HG02588 (cell line): ENCODE data around the gene GTPBP6.
"Not testable (repeated sequence)": the region's sequence is repeated elsewhere in the genome, so short reads cannot be mapped to it uniquely, and the experiment has no call there.

Experiments used
- ATAC-seq: cut with Tn5 transposase; IDR thresholded peaks from one replicate; pipeline ENCODE4 v1.9.1; 2021; ENCODE audit warnings: mild to moderate bottlenecking, moderate library complexity; ENCODE audit not compliant: unreplicated experiment

GTPBP6 gene

GRCh38 chrX:351736-352135 is 33.1 kb upstream of the GTPBP6 start:
- no peak for ATAC-seq

DNA sequence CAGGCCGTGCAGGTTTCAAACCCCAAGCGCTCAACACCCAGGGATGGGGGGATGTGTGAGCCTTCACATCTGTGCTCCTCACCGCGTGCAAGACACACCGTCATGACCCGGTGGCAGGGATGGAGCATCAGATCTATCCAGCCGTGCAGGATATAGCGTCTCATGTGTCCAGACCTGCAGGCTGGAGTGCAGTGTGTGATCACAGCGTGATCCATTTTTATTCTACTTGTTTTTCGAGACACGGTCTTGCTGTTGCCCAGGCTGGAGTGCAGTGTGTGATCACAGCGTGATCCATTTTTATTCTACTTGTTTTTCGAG is 32.7 kb upstream of the GTPBP6 start:
- not testable (repeated sequence) for ATAC-seq

GRCh38 chrX:350534-351323 is 32.1 kb upstream of the GTPBP6 start:
- no peak for ATAC-seq

GRCh38 chrX:350148-350533 is 31.5 kb upstream of the GTPBP6 start:
- ATAC-seq, result no peak

- no peak for ATAC-seq
Observed at GRCh38 chrX:349702-350101, 31.1 kb upstream of the GTPBP6 start.

DNA sequence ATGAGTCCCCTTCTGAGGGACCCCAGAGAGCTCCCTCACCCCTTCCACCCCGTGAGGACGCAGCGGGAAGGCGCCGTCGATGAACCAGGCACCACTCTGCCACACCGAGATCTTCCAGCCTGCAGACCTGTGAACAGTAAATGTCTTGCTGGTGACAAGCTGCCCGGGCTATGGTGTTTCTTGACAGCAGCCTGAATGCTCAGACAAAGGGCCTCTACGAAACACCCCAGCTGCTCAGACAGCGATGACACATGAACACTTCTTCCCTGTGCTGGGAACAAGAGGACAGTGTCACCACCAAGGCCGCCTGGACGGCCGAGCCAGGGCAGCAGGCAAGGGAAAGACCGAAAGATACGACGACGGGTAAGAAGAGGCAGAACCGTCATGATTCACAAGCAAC is 30.6 kb upstream of the GTPBP6 start:
- no peak for ATAC-seq

DNA sequence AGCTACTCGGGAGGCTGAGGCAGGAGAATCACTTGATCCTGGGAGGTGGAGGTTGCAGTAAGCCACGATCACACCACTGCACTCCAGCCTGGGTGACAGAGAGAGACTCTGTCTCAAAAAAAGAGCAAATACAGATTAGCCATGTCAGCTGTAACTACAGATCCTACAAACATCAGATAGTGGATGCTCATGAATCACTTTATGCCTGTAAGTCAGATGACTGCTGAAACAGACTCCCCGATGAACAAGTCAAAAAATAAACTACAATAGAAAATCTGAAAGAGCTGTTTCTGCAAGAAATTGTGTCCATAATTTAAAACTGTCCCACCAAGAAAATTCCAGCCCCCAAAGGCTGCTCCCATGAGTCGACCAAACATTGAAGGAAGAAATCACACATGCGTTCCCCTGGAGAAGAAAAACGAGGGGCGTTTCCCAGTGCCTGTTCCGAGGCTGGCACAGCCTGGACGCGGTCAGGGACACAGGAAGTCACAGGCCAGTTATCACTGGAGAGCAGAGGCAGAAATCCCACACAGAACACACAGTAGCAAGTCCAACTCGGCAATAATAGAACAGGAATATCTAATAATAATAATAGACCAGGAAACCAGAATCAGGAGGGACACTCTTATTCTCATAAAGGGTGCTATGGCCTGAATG is 30.0 kb upstream of the GTPBP6 start:
- ATAC-seq, result no peak

DNA sequence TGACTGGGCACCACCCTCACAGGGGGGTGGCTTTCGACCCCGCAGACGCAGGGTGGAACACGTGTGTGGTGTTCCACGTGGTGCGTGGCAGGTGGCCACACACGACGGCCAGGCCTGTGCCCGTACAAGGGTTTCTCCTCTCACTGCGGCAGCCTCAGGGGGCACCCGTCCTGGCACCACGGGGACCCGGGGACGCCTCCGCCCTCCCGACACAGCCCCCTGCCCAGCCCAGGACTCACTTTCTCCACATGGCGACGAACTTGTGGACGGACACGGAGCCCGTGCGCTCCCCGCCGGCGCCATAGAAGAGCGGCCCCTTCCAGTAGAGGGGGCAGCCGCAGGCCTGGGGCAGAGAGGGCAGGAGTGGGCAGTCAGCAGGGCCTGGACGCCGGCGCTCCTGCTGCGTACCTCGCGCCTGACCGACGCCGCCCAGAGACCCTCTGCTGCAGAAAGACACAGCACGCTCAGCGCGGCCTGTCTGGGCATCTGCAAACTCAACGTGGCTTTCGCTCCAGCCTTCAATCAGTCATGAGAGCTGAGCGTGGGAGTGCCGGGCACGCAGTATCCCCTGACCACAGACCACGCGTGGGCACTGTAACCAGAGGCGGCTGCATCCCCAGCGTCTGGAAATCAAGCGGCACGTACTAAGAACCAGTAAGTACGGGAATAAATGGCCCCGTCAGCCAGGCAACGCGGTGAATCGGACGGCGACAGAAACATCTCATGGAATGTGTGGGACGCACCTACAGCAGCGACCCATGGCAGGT is 28.9 kb upstream of the GTPBP6 start:
- no peak for ATAC-seq

DNA sequence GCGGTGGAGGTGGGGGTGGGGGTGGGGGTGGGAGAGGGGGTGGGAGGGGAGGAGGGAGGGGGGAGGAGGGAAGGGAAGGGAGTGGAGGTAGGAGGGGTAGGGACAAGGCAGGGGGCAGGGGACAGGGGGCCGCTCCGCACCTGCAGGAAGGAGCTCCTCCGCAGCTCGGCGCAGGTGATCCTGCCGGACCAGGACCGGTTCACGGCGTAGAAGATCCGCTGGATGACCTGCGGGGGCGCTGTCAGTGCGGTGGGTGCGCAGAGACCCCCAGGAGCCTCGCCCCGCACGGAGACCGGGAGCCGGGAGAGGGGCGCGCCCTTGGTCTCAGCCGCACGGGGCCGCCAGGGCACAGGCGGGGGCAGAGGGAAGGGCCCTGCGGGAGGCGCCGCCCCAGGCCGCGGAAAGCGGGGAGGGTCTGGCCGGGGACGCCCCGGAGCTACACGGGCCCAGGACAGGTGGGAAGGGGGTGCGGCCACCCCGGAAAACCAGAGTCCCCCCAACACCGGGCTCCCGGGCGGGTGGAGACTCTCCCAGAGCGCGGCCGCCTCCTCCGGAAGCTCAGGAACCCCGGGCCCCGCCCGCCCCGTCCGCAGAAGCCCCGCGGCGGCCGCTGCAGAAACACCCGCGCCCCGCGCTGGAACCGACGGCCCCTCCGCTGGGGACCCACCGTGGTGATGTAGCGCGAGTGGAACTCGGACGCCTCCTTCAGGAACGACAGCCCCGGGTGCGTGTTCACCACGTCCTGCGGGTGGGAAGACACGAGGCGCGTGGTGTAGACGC is 27.6 kb upstream of the GTPBP6 start:
- no peak for ATAC-seq

- no peak for ATAC-seq
Observed at GRCh38 chrX:345020-345925, 26.7 kb upstream of the GTPBP6 start.

DNA sequence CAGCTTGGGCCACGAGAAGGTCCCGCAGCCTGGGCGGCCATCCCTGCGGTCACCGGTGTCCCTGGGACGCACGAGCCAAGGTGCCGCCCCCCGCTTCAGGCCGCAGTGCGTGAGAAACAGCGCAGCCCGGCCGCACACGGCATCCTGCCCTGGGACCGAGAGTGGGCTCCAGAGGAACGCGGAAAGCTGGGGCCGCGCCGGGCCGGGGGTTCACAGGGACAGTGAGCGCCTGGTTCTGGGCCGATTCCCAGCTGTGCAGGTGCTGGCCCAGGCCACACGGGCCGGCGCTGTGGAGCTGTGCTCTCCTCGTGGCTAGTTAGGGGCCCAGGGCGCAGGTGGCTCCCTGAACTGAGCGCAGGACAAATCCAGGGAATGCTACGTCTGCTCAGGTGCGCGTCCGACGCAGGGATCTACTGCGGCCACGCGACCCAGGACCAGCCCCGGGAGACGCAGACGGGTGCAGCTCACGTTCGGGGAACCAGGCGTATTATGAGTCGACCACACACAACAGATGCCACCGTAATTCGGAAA is 25.8 kb upstream of the GTPBP6 start:
- no peak for ATAC-seq

DNA sequence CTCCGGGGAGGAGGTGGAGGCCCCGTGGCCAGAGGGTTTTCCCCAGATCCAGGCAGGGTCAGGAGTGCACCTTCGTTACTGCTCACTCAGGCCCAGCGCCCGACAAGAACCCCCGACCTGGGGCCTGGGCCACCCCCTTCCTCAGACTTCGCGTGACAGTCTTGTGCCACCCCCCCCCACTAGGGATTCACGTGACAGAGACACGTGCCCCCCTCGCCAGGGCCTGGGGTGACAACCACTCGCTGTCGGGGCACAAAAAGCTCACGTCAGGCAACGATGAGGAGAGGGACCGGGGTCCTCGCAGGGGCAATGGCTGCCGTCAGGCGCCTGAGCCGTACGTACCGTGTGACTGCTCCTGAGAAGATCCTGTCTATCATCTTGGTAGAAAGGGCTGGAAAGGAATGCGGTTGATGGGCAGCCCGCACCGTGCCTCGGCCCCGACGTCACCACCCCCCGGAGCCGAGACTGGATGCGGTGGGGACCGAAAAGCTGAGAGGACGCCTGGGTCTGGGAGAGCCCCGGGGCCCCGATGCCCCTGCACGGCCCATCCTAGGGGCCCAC is 23.0 kb upstream of the GTPBP6 start:
- ATAC-seq, result no peak

GRCh38 chrX:340641-341423 is 22.2 kb upstream of the GTPBP6 start:
- ATAC-seq, result no peak

- no peak for ATAC-seq
Observed at GRCh38 chrX:340121-340520, 21.5 kb upstream of the GTPBP6 start.

DNA sequence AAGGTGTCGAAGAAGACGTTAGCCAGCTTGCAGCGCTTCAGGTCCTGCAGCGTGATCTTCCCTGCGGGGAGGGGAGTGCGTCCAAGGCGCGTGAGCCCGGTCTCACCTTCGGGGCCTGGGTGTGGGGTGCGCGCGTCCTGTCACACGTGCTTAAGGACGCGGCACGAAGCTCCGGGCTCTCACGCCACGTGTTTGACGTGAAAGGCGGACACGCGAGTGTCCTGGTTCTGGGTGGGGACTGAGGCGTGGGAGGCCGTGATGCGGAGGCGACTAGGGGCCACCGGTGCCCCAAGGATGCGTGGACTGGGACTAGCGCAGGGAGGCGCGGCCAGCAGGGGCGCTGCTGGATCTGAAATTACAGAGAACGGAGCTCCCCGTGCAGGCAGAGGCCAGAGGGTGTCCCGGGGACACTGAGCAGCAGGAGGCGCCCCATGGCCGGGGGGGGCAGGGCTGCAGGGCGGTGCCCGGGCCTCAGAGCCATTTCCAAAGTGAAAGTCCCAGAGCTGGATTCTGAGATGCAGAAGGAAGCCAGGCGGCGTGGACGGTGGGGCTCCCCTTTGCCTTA is 20.3 kb upstream of the GTPBP6 start:
- no peak for ATAC-seq

GRCh38 chrX:338281-338835 is 19.8 kb upstream of the GTPBP6 start:
- no peak for ATAC-seq

GRCh38 chrX:337331-337831 is 18.8 kb upstream of the GTPBP6 start:
- ATAC-seq, result no peak

DNA sequence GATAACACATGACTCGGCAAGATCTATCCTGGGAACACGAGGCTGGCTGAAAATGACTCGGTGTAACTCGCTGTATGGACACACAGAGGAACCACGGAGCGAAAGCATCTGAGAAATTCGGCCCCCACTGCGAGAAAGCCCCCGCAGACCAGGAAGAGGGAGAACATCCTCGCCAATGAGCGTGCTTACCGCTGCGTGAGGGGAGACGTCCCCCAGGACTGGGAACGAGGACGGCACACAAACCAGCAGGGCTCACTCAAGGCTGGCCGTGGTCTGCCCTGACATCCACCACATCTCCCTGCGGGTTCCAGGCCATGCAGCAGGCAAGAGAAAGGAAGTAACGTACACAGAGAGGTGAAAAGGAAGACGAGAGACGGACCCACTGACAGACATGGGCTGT is 17.6 kb upstream of the GTPBP6 start:
- no peak for ATAC-seq
